B cell (primary cell): ENCODE measurements around the gene C5AR1. TPM values are rescaled to one million over a fixed set of nuclear protein-coding genes. Genes with fewer than 3 reads are reported as not detected.

ENCODE experiments used
- ATAC-seq: fragments of 200-7000 bp; cut with Tn5 transposase; one replicate; pipeline ENCODE4 v1.10.0; 2021; ENCODE audit warnings: low read depth, mild to moderate bottlenecking, moderate number of reproducible peaks, moderate library complexity
- CTCF ChIA-PET: fragments of 350-600 bp; sonication (Branson Sonifier 250); formaldehyde crosslinking; loops from one replicate; lab custom pipeline; 2021; ENCODE audit warnings: antibody characterized with exemption, inconsistent platforms; lab: Charles Lee
- POLR2A ChIA-PET: fragments of 350-600 bp; sonication (Branson Sonifier 250); formaldehyde crosslinking; loops from one replicate; lab custom pipeline; 2021; ENCODE audit warnings: antibody characterized with exemption; lab: Charles Lee
- DNase-seq: peaks from one replicate; pipeline ENCODE4 v3.0.0; 2013
- H2AFZ ChIP-seq: 2 replicates; pipeline ENCODE4 v1.6.1; 2012; ENCODE audit warnings: mild to moderate bottlenecking, low read depth, low read length; ENCODE audit not compliant: insufficient read depth, poor library complexity, severe bottlenecking
- H3K27ac ChIP-seq, 2 donors: 1 replicate in 1 of 2; 2 replicates in 1 of 2; pipeline ENCODE4 v1.5.1; 2012 to 2013; ENCODE audit warnings: low read length in 2 of 2, mild to moderate bottlenecking in 2 of 2, moderate library complexity in 1 of 2
- H3K27me3 ChIP-seq, 4 experiments: fragments of 200-600 bp in 1 of 4; sonication (generic) in 1 of 4; replicated peaks in 1 of 4; 1 replicate in 2 of 4; 2 replicates in 2 of 4; pipeline versions ENCODE4 v1.6.1 to v1.7.0; 2013 to 2016; ENCODE audit warnings: low read length in 3 of 4, mild to moderate bottlenecking in 2 of 4, mixed read lengths in 1 of 4, moderate library complexity in 1 of 4; ENCODE audit not compliant: insufficient read depth in 4 of 4, control insufficient read depth in 3 of 4; ENCODE audit errors: control extremely low read depth in 1 of 4
- H3K36me3 ChIP-seq, 2 experiments: replicated peaks in 1 of 2; 1 replicate in 1 of 2; 2 replicates in 1 of 2; pipeline versions ENCODE4 v1.6.1 to v1.7.1; 2013; ENCODE audit warnings: low read length in 1 of 2; ENCODE audit not compliant: insufficient read depth in 2 of 2, control insufficient read depth in 1 of 2; ENCODE audit errors: control extremely low read depth in 1 of 2, extremely low read depth in 1 of 2
- H3K4me1 ChIP-seq, 2 donors: fragments of 200-600 bp in 1 of 2; sonication (generic) in 1 of 2; 1 replicate in 1 of 2; 2 replicates in 1 of 2; pipeline versions ENCODE4 v1.5.1 to v1.6.1; 2013 to 2017; ENCODE audit warnings: low read length in 2 of 2; ENCODE audit not compliant: control insufficient read depth in 2 of 2, insufficient read depth in 2 of 2
- H3K4me2 ChIP-seq: replicated peaks from 2 replicates; pipeline ENCODE3; 2012; ENCODE audit warnings: mild to moderate bottlenecking, low read depth, low read length; ENCODE audit not compliant: poor library complexity, severe bottlenecking
- H3K4me3 ChIP-seq, 5 experiments: fragments of 200-600 bp in 1 of 5; sonication (generic) in 1 of 5; 1 replicate in 3 of 5; 2 replicates in 2 of 5; pipeline versions ENCODE4 v1.5.1 to v1.7.0; 2011 to 2016; ENCODE audit warnings: low read length in 4 of 5, mild to moderate bottlenecking in 4 of 5, low read depth in 2 of 5, control low read depth in 1 of 5, moderate library complexity in 1 of 5; ENCODE audit not compliant: insufficient read depth in 1 of 5; ENCODE audit errors: control extremely low read depth in 1 of 5, extremely low read depth in 1 of 5
- H3K79me2 ChIP-seq: fragments of 200-600 bp; sonication (generic); one replicate; pipeline ENCODE4 v1.6.0; 2016; ENCODE audit warnings: low read length; ENCODE audit not compliant: control insufficient read depth, insufficient read depth
- H3K9ac ChIP-seq: fragments of 200-600 bp; sonication (generic); 2 replicates; pipeline ENCODE4 v1.6.1; 2017; ENCODE audit warnings: mild to moderate bottlenecking, low read length, moderate library complexity
- H3K9me3 ChIP-seq, 3 donors: one replicate each; pipeline versions ENCODE4 v1.6.1 to v1.7.1; 2013; ENCODE audit warnings: low read length in 2 of 3; ENCODE audit not compliant: control insufficient read depth in 2 of 3, insufficient read depth in 1 of 3; ENCODE audit errors: control extremely low read depth in 1 of 3
- H4K20me1 ChIP-seq: 2 replicates; pipeline ENCODE4 v1.6.0; 2012; ENCODE audit warnings: mild to moderate bottlenecking, low read length; ENCODE audit not compliant: insufficient read depth, control insufficient read depth, poor library complexity, severe bottlenecking
- H3K27ac Mint-ChIP-seq: one replicate; pipeline ENCODE4 v1.8.0; 2021; ENCODE audit warnings: mixed read lengths
- H3K27me3 Mint-ChIP-seq: one replicate; pipeline ENCODE4 v1.8.0; 2021; ENCODE audit warnings: mixed read lengths
- H3K4me1 Mint-ChIP-seq: one replicate; pipeline ENCODE4 v1.8.0; 2021; ENCODE audit warnings: mixed read lengths
- H3K4me3 Mint-ChIP-seq: one replicate; pipeline ENCODE4 v1.8.0; 2021; ENCODE audit warnings: mixed read lengths
- H3K9me3 Mint-ChIP-seq: one replicate; pipeline ENCODE4 v1.8.0; 2022; ENCODE audit warnings: mixed read lengths; ENCODE audit not compliant: insufficient read depth
- CTCF ChIP-seq: fragments of 200-600 bp; IDR thresholded peaks from one replicate; pipeline ENCODE4 v1.8.0; 2022; ENCODE audit warnings: antibody characterized with exemption, mild to moderate bottlenecking
- EZH2 ChIP-seq: IDR thresholded peaks from 2 replicates; pipeline ENCODE4 v1.6.1; 2012; ENCODE audit warnings: borderline replicate concordance, low read depth, mild to moderate bottlenecking, moderate library complexity, low read length; ENCODE audit not compliant: insufficient read depth, poor library complexity, severe bottlenecking
- WGBS: methylation state at CpG from one replicate; pipeline ENCODE4 v1.1.5; 2013; ENCODE audit warnings: missing lambda C conversion rate; ENCODE audit not compliant: insufficient coverage; 5-methylcytosine and 5-hydroxymethylcytosine counted together
- intact Hi-C: fragments of 100-400 bp; cut with micrococcal nuclease; formaldehyde crosslinking; loops from one replicate; pipeline ENCODE4 v1.10.0; 2022
- polyA plus RNA-seq: library from polyadenylated mRNA; depleted of rRNA; stranded (reverse); fragments of >200 nt; gene quantifications from 2 replicates; pipeline ENCODE4 v1.2.3, GENCODE V29; 2012
- total RNA-seq, 2 donors: library from RNA; stranded (reverse); fragments of 120-200 nt in 1 of 2; gene quantifications; 1 replicate in 1 of 2; 2 replicates in 1 of 2; pipeline versions ENCODE4 v1.2.3 to v1.2.4, GENCODE V29; 2013 to 2022

Gene C5AR1
- total and polyA plus RNA-seq, 2 donors (not counting 1 experiment from before 2014, with no cell fraction given), result 4.1 to 4.9 TPM

GRCh38 chr19:47324502-47324901 is 14.8 kb downstream of the C5AR1 start:
- DNase-seq, result no peak
- CTCF ChIA-PET, result no interaction called here
- H3K4me3 Mint-ChIP-seq, result no peak overlapping the region
- H3K9me3 Mint-ChIP-seq, result no peaks in the 10 kb centered on the region
- no peak overlapping the region for H3K27ac Mint-ChIP-seq
- intact Hi-C loops, result no loop called here
- H3K27me3 ChIP-seq, result peaks cover 0 to 4% (median 2%) of the 10 kb centered on the region in 4 experiments
- H2AFZ ChIP-seq, result no peak overlapping the region
- ATAC-seq, result no peak
- H3K4me1 Mint-ChIP-seq, result no peaks in the 10 kb centered on the region
- no peak overlapping the region for H3K4me3 ChIP-seq
- H3K9me3 ChIP-seq, result peaks cover 0 to 6% (median 0%) of the 10 kb centered on the region in 3 donors
- H3K4me1 ChIP-seq, result peaks cover 0 to 4% of the 10 kb centered on the region in 2 donors
- no peaks in the 10 kb centered on the region for H4K20me1 ChIP-seq
- POLR2A ChIA-PET, result no interaction called here
- TF ChIP-seq EZH2 (no peak), CTCF (no peak)
- H3K79me2 ChIP-seq, result no peaks in the 10 kb centered on the region
- H3K27me3 Mint-ChIP-seq, result peaks cover 22% of the 10 kb centered on the region
- H3K9ac ChIP-seq, result no peak overlapping the region
- H3K4me2 ChIP-seq, result no peak overlapping the region
- 12% methylated on average over 4 of the region's 9 CpGs for WGBS
- H3K27ac ChIP-seq, result no peak overlapping the region
- H3K36me3 ChIP-seq, result no peaks in the 10 kb centered on the region

DNA sequence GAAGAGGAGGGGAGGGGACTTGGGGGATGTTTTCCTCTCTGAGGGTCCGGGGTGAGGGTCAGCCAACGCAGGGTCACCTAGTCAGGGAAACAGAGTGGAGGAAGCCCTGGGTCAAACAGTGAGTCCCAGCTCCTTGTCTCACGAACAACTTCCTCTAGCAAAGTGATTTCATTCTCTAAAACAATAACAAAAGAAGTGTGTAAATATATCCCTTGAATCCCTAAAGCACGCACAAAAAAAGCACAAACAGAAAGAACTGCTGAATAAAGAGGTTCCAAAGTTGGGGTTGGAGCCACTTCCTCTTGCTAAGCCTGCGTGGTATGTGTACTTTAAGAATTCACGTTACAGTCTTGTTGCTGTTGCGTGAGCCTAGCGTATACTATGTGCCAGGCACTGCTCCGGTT is 20.8 kb downstream of the C5AR1 start:
- no peaks in the 10 kb centered on the region for H4K20me1 ChIP-seq
- 44% methylated on average over 4 of the region's 9 CpGs for WGBS
- Mint-ChIP-seq H3K27ac (no peak overlapping the region), H3K27me3 (peaks cover 15% of the 10 kb centered on the region), H3K4me3 (no peak overlapping the region), H3K4me1 (no peaks in the 10 kb centered on the region), H3K9me3 (no peaks in the 10 kb centered on the region)
- H3K4me2 ChIP-seq, result no peak overlapping the region
- POLR2A ChIA-PET, result no interaction called here
- no peaks in the 10 kb centered on the region for H3K79me2 ChIP-seq
- H3K27me3 ChIP-seq, result peaks cover 0 to 2% (median under 1%) of the 10 kb centered on the region in 4 experiments
- H3K4me1 ChIP-seq, result no peaks in the 10 kb centered on the region
- no peak overlapping the region for H2AFZ ChIP-seq
- no peak overlapping the region for H3K9ac ChIP-seq
- H3K27ac ChIP-seq, result no peak overlapping the region
- CTCF ChIA-PET, result interaction anchor here (1.0 kb wide), 1 partner anchor 24 kb away, joined by 3 read pairs; no protein-coding TSS in a partner anchor
- intact Hi-C loops, result no loop called here
- ATAC-seq, result no peak
- H3K4me3 ChIP-seq, result no peak overlapping the region
- DNase-seq, result no peak
- no peaks in the 10 kb centered on the region for H3K36me3 ChIP-seq
- TF ChIP-seq CTCF (no peak), EZH2 (no peak)
- H3K9me3 ChIP-seq, result no peaks in the 10 kb centered on the region
